MCF 10A (cell line): ENCODE results near the gene COMMD4. TPM values are rescaled to one million over a fixed set of nuclear protein-coding genes. Genes with fewer than 3 reads are reported as not detected.
"Not testable (repeated sequence)": the region's sequence is repeated elsewhere in the genome, so short reads cannot be mapped to it uniquely, and the experiment has no call there.

Experiments
- Bru-seq: library from RNA; stranded (reverse); fragments of 400-500 nt; gene quantifications from one replicate; lab custom pipeline; 2021; lab: Mats Ljungman, UMichigan
- BruChase-seq, 2 experiments: library from RNA; stranded (reverse); fragments of 400-500 nt; gene quantifications; one replicate each; lab custom pipeline; 2021; lab: Mats Ljungman, UMichigan
- BruUV-seq: library from RNA; stranded (reverse); fragments of 400-500 nt; replicated peaks from 2 replicates; lab custom pipeline; 2021; lab: Mats Ljungman, UMichigan
- CTCF ChIA-PET: fragments of 300-600 bp; sonication (Branson Sonifier 250); formaldehyde crosslinking; extraction: SDS; loops from one replicate; lab custom pipeline; 2021; ENCODE audit warnings: antibody characterized with exemption, inconsistent platforms; lab: Yijun Ruan, JAX
- POLR2A ChIA-PET: fragments of 300-600, 350-650 bp; sonication (Branson Sonifier 250); formaldehyde crosslinking; extraction: SDS; loops from one replicate; lab custom pipeline; 2020; ENCODE audit warnings: antibody characterized with exemption, inconsistent platforms; lab: Yijun Ruan, JAX
- DNase-seq: peaks from one replicate; pipeline ENCODE4 v3.0.0-alpha.2; 2018; ENCODE audit not compliant: unreplicated experiment
- H3K27ac Mint-ChIP-seq: one replicate; pipeline ENCODE4 v1.8.0; 2022; ENCODE audit warnings: mild to moderate bottlenecking, low read depth, mixed read lengths; ENCODE audit not compliant: unreplicated experiment
- H3K27me3 Mint-ChIP-seq: one replicate; pipeline ENCODE4 v1.8.0; 2022; ENCODE audit warnings: mixed read lengths; ENCODE audit not compliant: insufficient read depth, unreplicated experiment
- H3K36me3 Mint-ChIP-seq: one replicate; pipeline ENCODE4 v1.8.0; 2022; ENCODE audit warnings: mild to moderate bottlenecking, moderate library complexity, mixed read lengths; ENCODE audit not compliant: insufficient read depth, unreplicated experiment
- H3K4me1 Mint-ChIP-seq: one replicate; pipeline ENCODE4 v1.8.0; 2022; ENCODE audit warnings: mixed read lengths; ENCODE audit not compliant: insufficient read depth, unreplicated experiment
- H3K4me3 Mint-ChIP-seq: one replicate; pipeline ENCODE4 v1.8.0; 2022; ENCODE audit warnings: mild to moderate bottlenecking, moderate library complexity, mixed read lengths; ENCODE audit not compliant: unreplicated experiment
- H3K9me3 Mint-ChIP-seq: one replicate; pipeline ENCODE4 v1.8.0; 2022; ENCODE audit warnings: mixed read lengths; ENCODE audit not compliant: unreplicated experiment
- CTCF ChIP-seq: fragments of 200-600 bp; IDR thresholded peaks from one replicate; pipeline ENCODE4 v1.8.0; 2022; ENCODE audit warnings: antibody characterized with exemption, mild to moderate bottlenecking; ENCODE audit not compliant: unreplicated experiment
- intact Hi-C: fragments of 100-400 bp; cut with micrococcal nuclease; formaldehyde crosslinking; loops from 2 replicates; pipeline ENCODE4 v1.14.1; 2022
- long read RNA-seq: library from polyadenylated mRNA; stranded (forward); transcript quantifications from one replicate; pipeline ENCODE4 v2.0.0, GENCODE V29; 2022
- total RNA-seq: library from RNA; stranded (reverse); gene quantifications from 2 replicates; pipeline ENCODE4 v1.2.3, GENCODE V29; 2022

COMMD4 gene
- total RNA-seq (43.9 and 47.3 TPM in 2 replicates), Bru-seq, nascent RNA (percentile 61 among the genes with signal in this experiment), BruChase-seq, experiment 1, labeled RNA remaining after a 6-hour chase (percentile 73 among the genes with signal in this experiment), BruChase-seq, experiment 2, labeled RNA remaining after a 2-hour chase (percentile 65 among the genes with signal in this experiment)
- long read RNA-seq, full-length matches to known transcripts, result 25 of 33 reads
- long read RNA-seq, partial matches to known transcripts, result 2 of 33 reads
- long read RNA-seq, other reads (novel, unspliced or antisense), result 6 of 33 reads

DNA sequence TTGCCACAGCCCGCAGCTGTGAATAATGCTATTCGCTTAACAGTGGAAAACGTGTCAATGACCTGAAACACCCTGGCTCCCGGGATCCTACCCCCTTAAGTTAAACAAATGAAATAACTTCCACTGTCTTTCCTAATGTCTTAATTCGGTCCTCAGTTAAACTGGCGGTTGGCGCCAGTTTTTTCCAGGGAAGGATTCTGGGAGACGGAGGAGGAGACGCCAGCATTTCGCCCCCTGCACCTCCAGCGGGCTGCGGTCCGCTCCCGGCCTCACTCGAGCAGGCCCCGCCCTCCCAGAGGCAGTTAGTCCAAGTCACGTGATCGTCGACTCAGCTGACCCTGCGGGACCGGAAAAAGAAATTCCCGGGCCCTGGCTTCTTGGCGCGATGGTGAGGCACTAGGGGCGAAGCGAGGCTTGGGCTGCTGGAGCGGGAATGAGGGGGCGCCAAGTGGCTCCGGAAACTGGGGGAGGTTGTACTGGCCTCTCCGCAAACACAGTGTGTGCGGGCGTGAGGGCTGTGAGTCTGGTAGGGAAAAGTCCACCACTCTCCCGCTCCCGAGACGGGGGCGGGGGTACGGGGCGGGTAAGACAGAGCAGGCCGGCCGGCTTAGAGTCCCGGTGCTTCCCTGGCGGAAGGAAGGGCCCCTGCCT is at the start of gene COMMD4:
COMMD4 (plus strand) TSS at position 359 of the 651 bp plus-strand sequence; CDS start at position 386, 27 bp downstream.
- CTCF ChIA-PET, result interaction anchor here (0.6 to 1.2 kb wide), 2 partner anchors 259 to 717 kb away, joined by 3 read pairs; no protein-coding TSS in a partner anchor
- POLR2A ChIA-PET, result interaction anchor here (0.8 to 3.1 kb wide), 10 partner anchors 8 to 434 kb away, joined by 3 to 21 read pairs (median 3); partner anchors contain the start of genes MAN2C1, NEIL1 and PPCDC
- Mint-ChIP-seq H3K27me3 (no peaks in the 10 kb centered on the region), H3K4me1 (peaks cover 9% of the 10 kb centered on the region), H3K36me3 (peaks cover 4% of the 10 kb centered on the region), H3K4me3 (peak within 1 kb of the TSS; percentile 92), H3K9me3 (no peaks in the 10 kb centered on the region), H3K27ac (peak within 1 kb of the TSS; percentile 98)
- intact Hi-C loops, result no loop called here
- peak; percentile 94 for DNase-seq
- no peak for TF ChIP-seq CTCF
- no TSS peak for BruUV-seq

DNA sequence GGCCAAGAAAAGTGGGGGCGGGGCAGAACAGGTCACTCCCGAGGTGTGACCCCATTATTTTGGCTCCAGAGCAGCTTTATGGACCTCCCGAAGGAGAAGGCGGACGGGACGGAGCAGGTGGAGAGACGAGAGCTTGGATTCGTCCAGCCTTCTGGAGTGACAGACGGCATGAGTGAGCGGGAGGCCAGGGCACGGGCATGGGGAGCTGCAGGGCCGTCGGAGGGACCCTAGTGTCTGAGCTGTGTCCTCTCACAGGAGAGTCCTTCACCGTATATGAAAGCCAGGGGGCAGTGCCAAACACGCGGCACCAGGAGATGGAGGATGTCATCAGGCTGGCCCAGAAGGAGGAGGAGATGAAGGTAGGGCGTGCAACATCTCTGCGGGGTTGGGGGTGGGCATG is 42.2 kb upstream of the COMMD4 start:
- BruUV-seq, DNase-seq, H3K27me3 Mint-ChIP-seq, POLR2A ChIA-PET, H3K27ac Mint-ChIP-seq, intact Hi-C loops, H3K36me3 Mint-ChIP-seq, H3K4me1 Mint-ChIP-seq, H3K4me3 Mint-ChIP-seq, CTCF ChIA-PET, H3K9me3 Mint-ChIP-seq: not testable (repeated sequence)

DNA sequence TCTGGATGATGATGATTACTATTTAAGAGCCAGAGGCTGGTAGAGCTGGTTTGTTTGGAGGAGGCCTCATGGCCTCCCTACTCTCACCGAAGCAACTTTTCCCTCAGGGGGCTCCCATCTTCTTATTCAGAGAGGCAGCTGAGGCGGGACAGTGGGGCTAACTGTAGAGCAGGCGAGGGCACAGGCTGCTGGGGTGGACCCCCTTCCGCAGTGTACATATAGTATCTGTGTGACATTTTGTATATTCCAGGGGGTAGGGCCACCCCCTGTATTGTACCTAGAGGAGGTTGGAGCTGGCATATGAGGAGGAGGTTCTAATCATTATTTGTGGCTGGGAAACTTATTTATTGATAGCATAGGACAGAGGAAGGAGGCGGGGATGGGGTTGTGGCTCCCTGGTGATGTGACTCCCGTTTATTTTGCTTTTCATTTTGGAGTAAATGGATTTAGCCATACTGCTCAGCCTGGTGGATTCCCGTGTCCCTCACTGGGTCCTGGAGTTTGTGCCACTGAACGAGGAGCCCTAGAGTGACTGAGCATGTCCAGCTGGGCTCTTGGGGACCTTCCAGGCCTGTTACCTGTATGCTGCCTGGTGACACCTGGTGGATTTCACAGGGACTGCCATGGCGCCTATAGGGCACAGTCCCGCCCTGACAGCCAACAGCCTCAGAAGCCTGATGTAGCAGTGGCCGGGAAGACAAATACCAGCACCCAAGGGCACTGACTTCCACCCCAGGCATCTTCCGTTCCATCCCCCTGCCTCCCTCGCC is 37.1 kb upstream of the COMMD4 start:
- H3K4me1 Mint-ChIP-seq, H3K27ac Mint-ChIP-seq, POLR2A ChIA-PET, CTCF ChIA-PET, DNase-seq, BruUV-seq, intact Hi-C loops, H3K36me3 Mint-ChIP-seq, H3K9me3 Mint-ChIP-seq: not testable (repeated sequence)
- peak overlapping the region; percentile 38 for H3K4me3 Mint-ChIP-seq
- peaks cover 19% of the 10 kb centered on the region for H3K27me3 Mint-ChIP-seq

DNA sequence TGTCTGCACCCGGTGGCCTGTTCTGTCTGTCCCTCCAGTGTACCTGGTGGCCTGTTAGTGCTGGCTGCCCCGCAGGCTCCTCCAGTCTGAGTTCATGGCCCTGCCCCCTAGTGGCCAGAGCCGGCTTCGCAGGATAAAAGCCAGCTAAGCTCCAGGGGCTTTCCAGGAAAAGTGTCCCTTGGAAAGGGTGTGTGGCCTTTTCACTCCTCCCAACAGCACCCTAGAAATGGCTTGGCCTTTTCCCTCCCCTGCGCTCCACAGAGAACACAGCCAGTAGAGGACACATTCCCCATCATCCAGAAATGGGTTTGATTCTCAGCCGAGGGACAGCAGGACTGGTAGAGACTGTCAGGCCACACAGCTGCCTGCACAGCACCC is 36.6 kb upstream of the COMMD4 start:
- H3K4me1 Mint-ChIP-seq, BruUV-seq, intact Hi-C loops, H3K27ac Mint-ChIP-seq, H3K9me3 Mint-ChIP-seq, DNase-seq, POLR2A ChIA-PET, H3K36me3 Mint-ChIP-seq, CTCF ChIA-PET: not testable (repeated sequence)
- peak; percentile 51 for TF ChIP-seq CTCF
- H3K4me3 Mint-ChIP-seq, result peak overlapping the region; percentile 38
- H3K27me3 Mint-ChIP-seq, result peaks cover 25% of the 10 kb centered on the region

- intact Hi-C loops, result loop anchor here (10.0 kb wide), 2 partner anchors 95 to 275 kb away; partner anchors contain the start of genes C15orf39 and PPCDC
Measured at GRCh38 chr15:75300026-75300425, 35.8 kb upstream of the COMMD4 start.

More at GRCh38 chr15:75300026-75300425, 35.8 kb upstream of the COMMD4 start:
- DNase-seq, BruUV-seq, H3K36me3 Mint-ChIP-seq, H3K4me1 Mint-ChIP-seq, H3K27ac Mint-ChIP-seq, H3K9me3 Mint-ChIP-seq, POLR2A ChIA-PET, H3K4me3 Mint-ChIP-seq: not testable (repeated sequence)
- CTCF ChIA-PET, result interaction anchor here (0.6 to 0.7 kb wide), 3 partner anchors 96 to 332 kb away, joined by 3 to 4 read pairs (median 4); no protein-coding TSS in a partner anchor
- H3K27me3 Mint-ChIP-seq, result peaks cover 32% of the 10 kb centered on the region
